Bronchial epithelial cell (primary cell): ENCODE measurements around the gene ZNF644. TPM values are rescaled to one million over a fixed set of nuclear protein-coding genes. Genes with fewer than 3 reads are reported as not detected.

Source experiments
- DNase-seq: peaks from one replicate; pipeline ENCODE4 v3.0.0-alpha.2; 2010; ENCODE audit warnings: low read depth
- FAIRE-seq: peaks from 2 replicates; lab custom pipeline; 2011; peaks lifted over from hg19 to GRCh38; lab: Jason Lieb, UNC
- H3K27me3 ChIP-seq: 2 replicates; pipeline ENCODE4 v1.5.1; 2011; ENCODE audit warnings: low read length; ENCODE audit not compliant: control insufficient read depth, insufficient read depth
- H3K36me3 ChIP-seq: 2 replicates; pipeline ENCODE4 v1.5.1; 2011; ENCODE audit warnings: low read length; ENCODE audit not compliant: control insufficient read depth, insufficient read depth
- H3K4me3 ChIP-seq: 2 replicates; pipeline ENCODE4 v1.5.1; 2011; ENCODE audit warnings: mild to moderate bottlenecking, low read depth, low read length, control low read depth
- total RNA-seq: library from RNA; depleted of rRNA; stranded (reverse); fragments of >200 nt; gene quantifications from 2 replicates; pipeline ENCODE4 v1.2.1, GENCODE V29; 2014
- TF ChIP-seq, protein P1 (sequence below): IDR thresholded peaks from 2 replicates; pipeline ENCODE4 v1.5.1; 2011; ENCODE audit warnings: mild to moderate bottlenecking, moderate library complexity, low read length, control low read depth, inconsistent platforms; ENCODE audit not compliant: insufficient read depth, severe bottlenecking

Gene ZNF644
- total RNA-seq, 1 donor from 2014 or later, result 54.5 TPM

DNA sequence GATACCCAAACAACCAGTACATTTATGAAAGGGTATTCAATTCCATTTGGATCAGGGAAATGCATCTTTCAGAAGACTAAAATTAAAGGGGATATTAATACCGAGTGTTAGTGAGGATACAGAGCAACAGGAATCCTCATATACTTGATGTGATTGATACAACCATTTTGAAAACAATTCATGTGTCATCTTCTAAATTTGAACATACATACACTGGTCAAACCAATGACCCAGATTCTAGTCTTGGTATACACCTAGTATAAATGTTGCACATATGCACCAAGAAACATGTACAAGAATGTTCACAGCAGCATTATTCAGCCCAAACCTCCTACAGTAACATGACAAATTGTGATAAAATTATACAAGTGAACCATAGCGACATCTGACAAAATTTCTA, 58.6 kb downstream of the ZNF644 start:
- FAIRE-seq (no peak), DNase-seq (no peak)
- H3K27me3 ChIP-seq, result no peaks in the 10 kb centered on the region
- H3K4me3 ChIP-seq, result no peak overlapping the region
- H3K36me3 ChIP-seq, result no peaks in the 10 kb centered on the region
- TF ChIP-seq, protein P1, sequence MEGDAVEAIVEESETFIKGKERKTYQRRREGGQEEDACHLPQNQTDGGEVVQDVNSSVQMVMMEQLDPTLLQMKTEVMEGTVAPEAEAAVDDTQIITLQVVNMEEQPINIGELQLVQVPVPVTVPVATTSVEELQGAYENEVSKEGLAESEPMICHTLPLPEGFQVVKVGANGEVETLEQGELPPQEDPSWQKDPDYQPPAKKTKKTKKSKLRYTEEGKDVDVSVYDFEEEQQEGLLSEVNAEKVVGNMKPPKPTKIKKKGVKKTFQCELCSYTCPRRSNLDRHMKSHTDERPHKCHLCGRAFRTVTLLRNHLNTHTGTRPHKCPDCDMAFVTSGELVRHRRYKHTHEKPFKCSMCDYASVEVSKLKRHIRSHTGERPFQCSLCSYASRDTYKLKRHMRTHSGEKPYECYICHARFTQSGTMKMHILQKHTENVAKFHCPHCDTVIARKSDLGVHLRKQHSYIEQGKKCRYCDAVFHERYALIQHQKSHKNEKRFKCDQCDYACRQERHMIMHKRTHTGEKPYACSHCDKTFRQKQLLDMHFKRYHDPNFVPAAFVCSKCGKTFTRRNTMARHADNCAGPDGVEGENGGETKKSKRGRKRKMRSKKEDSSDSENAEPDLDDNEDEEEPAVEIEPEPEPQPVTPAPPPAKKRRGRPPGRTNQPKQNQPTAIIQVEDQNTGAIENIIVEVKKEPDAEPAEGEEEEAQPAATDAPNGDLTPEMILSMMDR, result no peak

DNA sequence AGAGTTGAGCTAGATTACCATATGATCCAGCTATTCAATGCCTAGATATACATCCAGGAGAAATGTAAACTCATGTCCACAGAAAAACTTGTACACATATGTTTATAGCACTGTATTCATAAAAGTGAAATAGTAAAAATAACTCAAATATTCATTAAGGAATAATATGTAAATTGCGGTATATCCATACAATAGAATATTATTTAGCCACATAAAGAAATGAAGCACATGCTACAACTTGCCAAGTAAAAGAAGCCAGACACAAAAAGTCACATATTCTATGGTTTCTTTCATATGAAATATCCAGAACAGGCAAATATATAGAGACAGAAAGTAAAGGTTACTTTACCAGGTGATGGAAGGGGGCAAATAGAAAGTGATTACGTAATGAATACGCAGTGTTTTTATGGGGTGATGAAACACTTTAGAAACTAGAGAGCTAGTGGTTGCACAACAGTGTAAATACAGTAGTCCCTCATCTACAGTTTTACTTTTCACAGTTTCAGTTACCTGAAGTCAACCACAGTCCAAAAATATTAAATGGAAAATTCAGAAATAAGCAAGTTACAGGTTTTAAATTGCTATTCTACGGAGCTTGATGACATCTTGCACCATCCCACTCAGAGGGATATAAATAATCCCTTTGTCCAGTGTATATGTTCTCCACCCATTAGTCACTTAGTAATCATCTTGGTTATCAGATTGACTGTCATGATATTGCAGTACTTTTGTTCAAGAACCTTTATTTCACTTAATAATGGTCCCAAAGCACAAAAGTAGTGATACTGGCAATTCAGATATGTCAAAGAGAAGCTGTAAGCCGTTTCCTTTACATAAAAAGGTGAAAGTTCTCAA, 62.3 kb downstream of the ZNF644 start:
- TF ChIP-seq, protein P1, result no peak
- DNase-seq (peak; percentile 64), FAIRE-seq (no peak)
- Histone ChIP-seq H3K4me3 (no peak overlapping the region), H3K27me3 (no peaks in the 10 kb centered on the region), H3K36me3 (no peaks in the 10 kb centered on the region)

DNA sequence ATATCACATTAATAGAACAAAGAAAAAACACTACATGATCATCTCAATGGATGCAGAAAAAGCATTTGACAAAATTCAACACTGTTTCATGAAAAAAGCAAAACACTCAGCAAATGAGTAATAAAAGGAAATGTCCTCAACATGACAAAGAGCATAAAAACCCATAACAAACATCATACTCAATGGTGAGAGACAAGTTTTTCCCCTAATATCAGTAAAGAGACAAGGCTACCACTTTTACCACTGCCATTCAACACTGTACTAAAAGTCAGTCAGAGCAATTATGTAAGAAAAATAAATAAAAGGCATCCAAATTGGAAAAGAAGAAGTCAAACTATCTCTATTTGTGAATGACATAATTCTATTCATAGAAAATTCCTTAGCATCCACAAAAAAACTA, 64.3 kb downstream of the ZNF644 start:
- no peak for FAIRE-seq
- TF ChIP-seq, protein P1, result no peak
- DNase-seq, result peak; percentile 23

DNA sequence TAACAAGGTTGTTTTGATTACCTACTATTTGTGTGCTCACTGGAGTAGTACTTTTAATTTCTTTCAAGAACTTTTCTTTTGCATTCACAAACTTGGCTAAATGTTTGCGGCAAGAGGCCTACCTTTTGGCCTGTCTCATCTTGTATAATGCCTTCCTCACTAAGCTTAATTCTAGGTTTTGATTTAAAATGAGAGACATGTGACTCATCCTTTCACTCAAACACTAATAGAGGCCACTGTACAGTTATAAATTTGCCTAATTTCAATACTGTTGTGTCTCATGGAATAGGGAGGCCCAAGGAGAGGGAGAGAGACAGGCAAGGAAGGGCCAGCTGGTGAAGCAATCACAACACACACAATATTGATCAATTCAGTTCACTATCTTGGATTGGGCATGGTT, 66.1 kb downstream of the ZNF644 start:
- Histone ChIP-seq H3K4me3 (no peak overlapping the region), H3K27me3 (no peaks in the 10 kb centered on the region), H3K36me3 (no peaks in the 10 kb centered on the region)
- DNase-seq (peak; percentile 14), FAIRE-seq (no peak)
- TF ChIP-seq, protein P1, result no peak

More for the DNA sequence above, 64.3 kb downstream of the ZNF644 start:
- Histone ChIP-seq H3K36me3 (no peaks in the 10 kb centered on the region), H3K27me3 (no peaks in the 10 kb centered on the region), H3K4me3 (no peak overlapping the region)

DNA sequence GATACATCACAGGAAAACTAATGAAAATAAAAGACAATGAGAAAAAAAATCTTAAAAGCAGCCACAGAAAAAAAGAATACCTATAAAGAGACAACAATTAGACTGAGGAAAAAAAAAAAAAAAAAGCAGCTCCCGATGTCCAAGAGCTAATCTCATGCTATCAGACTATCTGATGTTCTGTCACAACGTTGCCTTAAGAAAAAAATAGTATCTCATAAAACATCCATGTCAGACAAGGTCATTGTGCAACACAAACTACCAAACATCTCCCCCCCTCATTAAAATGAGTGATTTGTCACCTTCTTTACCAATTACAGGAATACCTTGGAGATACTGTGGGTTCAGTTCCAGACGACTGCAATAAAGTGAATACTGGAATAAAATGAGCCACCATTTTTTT, 68.9 kb downstream of the ZNF644 start:
- no peak for DNase-seq
- FAIRE-seq, result no peak
- Histone ChIP-seq H3K4me3 (no peak overlapping the region), H3K27me3 (no peaks in the 10 kb centered on the region), H3K36me3 (no peaks in the 10 kb centered on the region)
- TF ChIP-seq, protein P1, result no peak
